A172 (cell line): ENCODE data around the gene DTHD1. TPM values are rescaled to one million over a fixed set of nuclear protein-coding genes. Genes with fewer than 3 reads are reported as not detected.

Experiments used
- DNase-seq: peaks from one replicate; pipeline ENCODE4 v3.0.0-alpha.2; 2015; ENCODE audit warnings: low spot score
- total RNA-seq: library from RNA; depleted of rRNA; stranded (reverse); fragments of >200 nt; shearing (Covaris generic); gene quantifications from 2 replicates; pipeline ENCODE4 v1.2.3, GENCODE V29; 2014; rRNA removed

DTHD1 gene
- total RNA-seq, 1 experiment from 2014 or later = not detected

DNA sequence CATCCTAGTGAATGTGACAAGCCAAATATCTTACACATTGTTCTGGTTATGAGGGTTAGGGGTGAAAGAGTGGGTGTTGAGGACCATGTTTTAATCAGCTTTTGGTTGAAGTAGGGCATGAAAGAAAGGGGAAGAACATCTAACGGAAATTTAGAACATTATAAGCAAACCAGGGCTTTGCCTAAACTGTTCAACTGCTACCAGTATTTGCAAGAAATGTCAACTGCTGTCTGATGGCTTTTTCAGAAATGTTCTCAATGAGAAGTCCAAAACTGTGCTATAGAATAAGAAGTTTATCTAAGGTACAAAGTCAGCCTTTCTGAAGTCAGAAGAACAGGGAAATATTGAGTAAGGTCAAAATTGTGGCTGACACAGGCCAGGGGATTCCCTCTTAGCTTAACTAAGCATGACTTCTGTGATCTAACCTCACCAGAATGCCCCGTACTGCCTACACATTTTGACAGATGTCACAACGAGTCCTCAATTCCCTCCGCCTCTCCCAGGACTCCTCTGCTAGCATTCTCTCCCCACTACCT lies 67.1 kb downstream of the DTHD1 start:
- DNase-seq = no peak

DNA sequence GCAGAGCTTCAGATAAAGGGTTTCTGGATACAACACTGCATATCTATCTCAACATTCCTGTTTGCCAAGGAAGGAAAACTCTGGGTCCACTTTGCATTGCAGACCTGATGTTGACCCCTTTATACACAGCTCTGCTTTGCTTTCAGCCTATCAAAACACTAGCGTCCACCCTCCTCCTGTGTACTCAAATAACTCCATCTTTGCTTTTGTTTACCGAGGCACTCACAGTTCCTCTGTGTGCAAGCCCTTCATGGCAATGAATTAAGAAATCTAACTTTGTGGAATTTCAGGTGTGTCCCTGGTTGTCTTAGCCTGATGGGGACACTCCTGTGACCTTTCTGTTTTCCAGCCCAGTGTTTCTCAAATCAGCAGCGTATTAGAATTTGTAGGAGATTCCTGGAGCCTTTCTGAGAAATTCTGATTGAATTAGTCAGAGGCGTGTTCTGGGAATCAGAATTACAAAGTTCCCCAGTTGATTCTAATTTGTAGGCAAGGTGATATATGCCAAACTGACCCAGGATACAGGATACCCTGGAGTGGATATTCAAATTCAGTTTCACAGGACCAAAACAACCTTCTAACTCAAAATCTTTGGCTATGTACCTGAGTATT lies 68.6 kb downstream of the DTHD1 start:
- peak; percentile 9 for DNase-seq

DNA sequence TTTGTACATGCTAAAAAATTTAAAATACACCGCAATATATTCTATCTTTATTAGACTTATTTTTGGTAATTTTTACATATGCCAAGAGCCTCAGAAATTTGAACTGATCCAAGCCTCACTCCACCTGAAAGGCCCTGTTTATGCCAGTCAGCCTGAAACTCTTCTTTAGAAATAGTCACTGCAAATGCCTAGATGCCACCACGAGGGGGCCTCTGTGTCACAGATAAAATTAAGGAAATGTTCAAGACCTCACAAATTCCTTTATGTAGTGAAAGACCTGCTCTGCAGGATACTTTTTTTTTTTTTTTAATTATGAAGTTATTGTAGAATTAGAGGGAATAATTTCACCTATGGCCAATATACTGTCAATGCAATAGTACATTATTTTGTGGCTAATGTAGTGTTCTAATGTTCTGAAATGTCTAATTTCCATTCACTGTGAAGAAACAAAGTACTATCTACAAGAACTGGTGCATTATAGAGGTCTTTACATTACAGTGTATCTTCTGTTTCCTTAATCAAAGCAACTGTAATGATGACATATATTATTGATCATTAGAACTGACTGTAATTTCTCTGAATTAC lies 69.8 kb downstream of the DTHD1 start:
- peak; percentile 44 for DNase-seq

GRCh38 chr4:36353998-36354397 lies 72.6 kb downstream of the DTHD1 start:
- no peak for DNase-seq

DNA sequence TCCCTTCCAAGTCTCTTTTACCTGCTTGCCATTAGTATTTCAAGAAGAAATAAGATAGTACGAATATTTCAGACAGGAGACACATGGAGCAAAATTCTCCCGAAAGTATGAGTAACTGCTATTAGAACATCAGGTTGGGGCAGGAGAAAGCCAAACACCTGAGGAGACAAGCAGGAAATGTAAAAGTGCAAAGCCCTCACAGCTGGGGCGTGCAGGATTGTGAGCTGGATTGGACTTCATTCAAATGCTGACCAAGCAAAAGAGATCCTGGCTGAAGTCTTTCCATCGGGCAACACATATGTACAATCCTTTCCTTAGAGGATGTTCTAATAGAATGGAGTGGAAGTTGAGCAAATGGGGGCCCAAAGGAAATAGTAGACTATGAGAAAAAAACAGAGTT lies 76.8 kb downstream of the DTHD1 start:
- DNase-seq = no peak

DNA sequence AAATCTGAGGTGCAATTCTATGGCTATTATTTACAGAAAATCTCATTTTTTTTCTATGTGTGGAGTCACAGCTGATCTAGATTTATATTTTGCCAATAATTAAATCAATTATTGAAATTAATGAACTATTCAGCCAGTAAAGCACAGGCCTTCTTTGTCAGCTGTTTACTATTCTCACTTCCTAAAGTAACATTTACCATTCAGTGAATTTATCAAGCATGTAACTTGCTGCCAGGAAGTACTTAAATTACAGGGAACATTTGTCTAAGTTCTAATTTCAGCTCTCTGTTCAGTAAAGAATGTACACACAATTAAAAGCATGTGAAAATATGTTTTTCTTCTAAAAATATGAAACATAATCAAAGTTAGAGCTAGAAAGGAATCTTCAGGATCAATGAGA lies 79.3 kb downstream of the DTHD1 start:
- no peak for DNase-seq

- DNase-seq = peak; percentile 48
These were observed 81.6 kb downstream of the DTHD1 start for GRCh38 chr4:36363024-36363423.

- no peak for DNase-seq
These were observed 93.6 kb downstream of the DTHD1 start for GRCh38 chr4:36374836-36375511.

- DNase-seq = no peak
These were observed 104.6 kb downstream of the DTHD1 start for GRCh38 chr4:36385951-36386571.

- no peak for DNase-seq
These were observed 105.3 kb downstream of the DTHD1 start for GRCh38 chr4:36386691-36387090.

- no peak for DNase-seq
These were observed 107.3 kb downstream of the DTHD1 start for GRCh38 chr4:36388710-36389109.

- no peak for DNase-seq
These were observed 110.0 kb downstream of the DTHD1 start for GRCh38 chr4:36391411-36391810.

- DNase-seq = no peak
These were observed 110.6 kb downstream of the DTHD1 start for GRCh38 chr4:36392024-36392423.

DNA sequence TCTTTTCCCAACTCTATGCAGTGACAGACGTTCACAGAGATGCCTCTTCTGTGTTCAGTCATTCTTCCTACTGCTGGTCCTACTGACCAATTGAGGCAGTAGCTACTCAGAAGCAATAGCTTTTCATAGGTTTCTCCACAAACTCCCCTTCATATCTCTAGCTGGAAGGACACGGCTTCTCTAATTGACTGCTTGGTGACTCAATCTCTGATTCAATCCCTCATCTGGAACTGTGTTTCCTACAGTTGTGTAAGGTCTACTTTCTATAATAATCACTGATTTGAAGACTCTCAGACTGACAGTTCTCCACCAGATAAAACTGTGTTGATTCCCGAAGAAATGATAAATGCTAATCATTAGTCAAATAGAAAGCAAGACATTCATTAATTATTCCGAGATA lies 111.5 kb downstream of the DTHD1 start:
- no peak for DNase-seq

Other genes starting within 250 kb of the DTHD1 start
- 7.4 and 26.9 TPM in 2 replicates for gene ARAP2, start 37.1 kb upstream of the DTHD1 start, total RNA-seq